Liver (tissue), 3 donors: ENCODE data around the gene CRYL1.

Source experiments
- FOXA1 ChIP-seq: IDR thresholded peaks from 2 replicates; pipeline ENCODE4 v1.6.1; 2016; ENCODE audit warnings: antibody characterized with exemption
- GABPA ChIP-seq, 2 donors: IDR thresholded peaks in 1 of 2; conservative IDR thresholded peaks in 1 of 2; 2 replicates each; pipeline ENCODE4 v1.6.1; 2016; ENCODE audit warnings: antibody characterized with exemption in 2 of 2, mild to moderate bottlenecking in 1 of 2, moderate library complexity in 1 of 2
- JUND ChIP-seq, 2 donors: IDR thresholded peaks; 2 replicates each; pipeline ENCODE4 v1.6.1; 2016; ENCODE audit warnings: antibody characterized with exemption in 2 of 2
- NR2F2 ChIP-seq: IDR thresholded peaks from 2 replicates; pipeline ENCODE4 v1.6.1; 2016; ENCODE audit warnings: antibody characterized with exemption
- RAD21 ChIP-seq, 2 donors: IDR thresholded peaks; 2 replicates each; pipeline ENCODE4 v1.6.1; 2016; ENCODE audit warnings: antibody characterized with exemption in 2 of 2, mild to moderate bottlenecking in 2 of 2
- RXRA ChIP-seq, 2 donors: IDR thresholded peaks; 2 replicates each; pipeline ENCODE4 v1.6.1; 2017 to 2018; ENCODE audit warnings: antibody characterized with exemption in 2 of 2, mild to moderate bottlenecking in 1 of 2
- TAF1 ChIP-seq: conservative IDR thresholded peaks from 2 replicates; pipeline ENCODE4 v1.6.1; 2016; ENCODE audit warnings: antibody characterized with exemption, mild to moderate bottlenecking
- YY1 ChIP-seq: IDR thresholded peaks from 2 replicates; pipeline ENCODE4 v1.6.1; 2016; ENCODE audit warnings: antibody characterized with exemption, mild to moderate bottlenecking
- TF ChIP-seq, protein P1 (sequence below): fragments of 150-350 bp; IDR thresholded peaks from 2 replicates; pipeline ENCODE4 v1.5.1; 2017; ENCODE audit warnings: improper control_type of control experiment, low read depth, low read length; ENCODE audit not compliant: missing input control
- TF ChIP-seq, protein P2 (sequence below): IDR thresholded peaks from 2 replicates; pipeline ENCODE4 v1.6.1; 2016; ENCODE audit warnings: antibody characterized with exemption, mild to moderate bottlenecking
- TF ChIP-seq, protein P3 (sequence below): IDR thresholded peaks from 2 replicates; pipeline ENCODE4 v1.6.1; 2016; ENCODE audit warnings: antibody characterized with exemption
- TF ChIP-seq, protein P4 (sequence below): IDR thresholded peaks from 2 replicates; pipeline ENCODE4 v1.6.1; 2016; ENCODE audit warnings: antibody characterized with exemption
- donor health status: healthy.
- donor health status: healthy.

DNA sequence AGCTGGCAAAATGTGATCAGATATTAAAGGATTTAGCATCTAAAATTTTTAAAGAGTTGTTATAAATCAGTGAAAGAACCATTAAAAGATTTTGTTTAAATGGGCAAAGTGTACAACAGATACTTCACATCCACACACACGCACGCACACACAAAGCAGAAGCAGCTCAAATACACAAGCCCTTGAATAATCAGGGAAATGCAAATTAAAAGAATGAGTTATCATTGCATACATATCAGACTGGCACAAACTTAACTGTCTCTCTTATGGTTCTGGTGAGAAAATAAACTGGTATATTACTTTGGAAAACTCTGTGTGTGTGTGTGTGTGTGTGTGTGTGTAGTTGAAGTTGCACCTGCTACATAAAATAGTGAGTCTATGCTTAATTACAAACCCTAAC, 59.3 kb downstream of the CRYL1 start:
- TF ChIP-seq, protein P1, sequence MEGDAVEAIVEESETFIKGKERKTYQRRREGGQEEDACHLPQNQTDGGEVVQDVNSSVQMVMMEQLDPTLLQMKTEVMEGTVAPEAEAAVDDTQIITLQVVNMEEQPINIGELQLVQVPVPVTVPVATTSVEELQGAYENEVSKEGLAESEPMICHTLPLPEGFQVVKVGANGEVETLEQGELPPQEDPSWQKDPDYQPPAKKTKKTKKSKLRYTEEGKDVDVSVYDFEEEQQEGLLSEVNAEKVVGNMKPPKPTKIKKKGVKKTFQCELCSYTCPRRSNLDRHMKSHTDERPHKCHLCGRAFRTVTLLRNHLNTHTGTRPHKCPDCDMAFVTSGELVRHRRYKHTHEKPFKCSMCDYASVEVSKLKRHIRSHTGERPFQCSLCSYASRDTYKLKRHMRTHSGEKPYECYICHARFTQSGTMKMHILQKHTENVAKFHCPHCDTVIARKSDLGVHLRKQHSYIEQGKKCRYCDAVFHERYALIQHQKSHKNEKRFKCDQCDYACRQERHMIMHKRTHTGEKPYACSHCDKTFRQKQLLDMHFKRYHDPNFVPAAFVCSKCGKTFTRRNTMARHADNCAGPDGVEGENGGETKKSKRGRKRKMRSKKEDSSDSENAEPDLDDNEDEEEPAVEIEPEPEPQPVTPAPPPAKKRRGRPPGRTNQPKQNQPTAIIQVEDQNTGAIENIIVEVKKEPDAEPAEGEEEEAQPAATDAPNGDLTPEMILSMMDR = no peak
- TF ChIP-seq RAD21 (IDR thresholded peaks at IDR 0.05) (no peak), NR2F2 (no peak), GABPA (IDR thresholded peaks at IDR 0.05 in 1 of 2, conservative IDR thresholded peaks at IDR 0.05 in 1 of 2) (no peak), TAF1 (no peak), YY1 (no peak), RXRA (IDR thresholded peaks at IDR 0.05) (no peak), JUND (IDR thresholded peaks at IDR 0.05) (no peak), FOXA1 (no peak)
- TF ChIP-seq, protein P2, sequence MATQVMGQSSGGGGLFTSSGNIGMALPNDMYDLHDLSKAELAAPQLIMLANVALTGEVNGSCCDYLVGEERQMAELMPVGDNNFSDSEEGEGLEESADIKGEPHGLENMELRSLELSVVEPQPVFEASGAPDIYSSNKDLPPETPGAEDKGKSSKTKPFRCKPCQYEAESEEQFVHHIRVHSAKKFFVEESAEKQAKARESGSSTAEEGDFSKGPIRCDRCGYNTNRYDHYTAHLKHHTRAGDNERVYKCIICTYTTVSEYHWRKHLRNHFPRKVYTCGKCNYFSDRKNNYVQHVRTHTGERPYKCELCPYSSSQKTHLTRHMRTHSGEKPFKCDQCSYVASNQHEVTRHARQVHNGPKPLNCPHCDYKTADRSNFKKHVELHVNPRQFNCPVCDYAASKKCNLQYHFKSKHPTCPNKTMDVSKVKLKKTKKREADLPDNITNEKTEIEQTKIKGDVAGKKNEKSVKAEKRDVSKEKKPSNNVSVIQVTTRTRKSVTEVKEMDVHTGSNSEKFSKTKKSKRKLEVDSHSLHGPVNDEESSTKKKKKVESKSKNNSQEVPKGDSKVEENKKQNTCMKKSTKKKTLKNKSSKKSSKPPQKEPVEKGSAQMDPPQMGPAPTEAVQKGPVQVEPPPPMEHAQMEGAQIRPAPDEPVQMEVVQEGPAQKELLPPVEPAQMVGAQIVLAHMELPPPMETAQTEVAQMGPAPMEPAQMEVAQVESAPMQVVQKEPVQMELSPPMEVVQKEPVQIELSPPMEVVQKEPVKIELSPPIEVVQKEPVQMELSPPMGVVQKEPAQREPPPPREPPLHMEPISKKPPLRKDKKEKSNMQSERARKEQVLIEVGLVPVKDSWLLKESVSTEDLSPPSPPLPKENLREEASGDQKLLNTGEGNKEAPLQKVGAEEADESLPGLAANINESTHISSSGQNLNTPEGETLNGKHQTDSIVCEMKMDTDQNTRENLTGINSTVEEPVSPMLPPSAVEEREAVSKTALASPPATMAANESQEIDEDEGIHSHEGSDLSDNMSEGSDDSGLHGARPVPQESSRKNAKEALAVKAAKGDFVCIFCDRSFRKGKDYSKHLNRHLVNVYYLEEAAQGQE = no peak
- TF ChIP-seq, protein P3, sequence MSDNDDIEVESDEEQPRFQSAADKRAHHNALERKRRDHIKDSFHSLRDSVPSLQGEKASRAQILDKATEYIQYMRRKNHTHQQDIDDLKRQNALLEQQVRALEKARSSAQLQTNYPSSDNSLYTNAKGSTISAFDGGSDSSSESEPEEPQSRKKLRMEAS = no peak
- TF ChIP-seq, protein P4, sequence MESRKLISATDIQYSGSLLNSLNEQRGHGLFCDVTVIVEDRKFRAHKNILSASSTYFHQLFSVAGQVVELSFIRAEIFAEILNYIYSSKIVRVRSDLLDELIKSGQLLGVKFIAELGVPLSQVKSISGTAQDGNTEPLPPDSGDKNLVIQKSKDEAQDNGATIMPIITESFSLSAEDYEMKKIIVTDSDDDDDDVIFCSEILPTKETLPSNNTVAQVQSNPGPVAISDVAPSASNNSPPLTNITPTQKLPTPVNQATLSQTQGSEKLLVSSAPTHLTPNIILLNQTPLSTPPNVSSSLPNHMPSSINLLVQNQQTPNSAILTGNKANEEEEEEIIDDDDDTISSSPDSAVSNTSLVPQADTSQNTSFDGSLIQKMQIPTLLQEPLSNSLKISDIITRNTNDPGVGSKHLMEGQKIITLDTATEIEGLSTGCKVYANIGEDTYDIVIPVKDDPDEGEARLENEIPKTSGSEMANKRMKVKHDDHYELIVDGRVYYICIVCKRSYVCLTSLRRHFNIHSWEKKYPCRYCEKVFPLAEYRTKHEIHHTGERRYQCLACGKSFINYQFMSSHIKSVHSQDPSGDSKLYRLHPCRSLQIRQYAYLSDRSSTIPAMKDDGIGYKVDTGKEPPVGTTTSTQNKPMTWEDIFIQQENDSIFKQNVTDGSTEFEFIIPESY = no peak
